ENCODE data around the gene S100A2. TPM values are rescaled to one million over a fixed set of nuclear protein-coding genes. Genes with fewer than 3 reads are reported as not detected.
A peak's percentile ranks its signal among the peaks of the same experiment; 100 is the strongest.

The S100A2 gene
- total and polyA plus RNA-seq, 2 of the 13 experiments (the other 11 are each of a cell fraction or from before 2014, with no cell fraction given), result 1.2 TPM

DNA sequence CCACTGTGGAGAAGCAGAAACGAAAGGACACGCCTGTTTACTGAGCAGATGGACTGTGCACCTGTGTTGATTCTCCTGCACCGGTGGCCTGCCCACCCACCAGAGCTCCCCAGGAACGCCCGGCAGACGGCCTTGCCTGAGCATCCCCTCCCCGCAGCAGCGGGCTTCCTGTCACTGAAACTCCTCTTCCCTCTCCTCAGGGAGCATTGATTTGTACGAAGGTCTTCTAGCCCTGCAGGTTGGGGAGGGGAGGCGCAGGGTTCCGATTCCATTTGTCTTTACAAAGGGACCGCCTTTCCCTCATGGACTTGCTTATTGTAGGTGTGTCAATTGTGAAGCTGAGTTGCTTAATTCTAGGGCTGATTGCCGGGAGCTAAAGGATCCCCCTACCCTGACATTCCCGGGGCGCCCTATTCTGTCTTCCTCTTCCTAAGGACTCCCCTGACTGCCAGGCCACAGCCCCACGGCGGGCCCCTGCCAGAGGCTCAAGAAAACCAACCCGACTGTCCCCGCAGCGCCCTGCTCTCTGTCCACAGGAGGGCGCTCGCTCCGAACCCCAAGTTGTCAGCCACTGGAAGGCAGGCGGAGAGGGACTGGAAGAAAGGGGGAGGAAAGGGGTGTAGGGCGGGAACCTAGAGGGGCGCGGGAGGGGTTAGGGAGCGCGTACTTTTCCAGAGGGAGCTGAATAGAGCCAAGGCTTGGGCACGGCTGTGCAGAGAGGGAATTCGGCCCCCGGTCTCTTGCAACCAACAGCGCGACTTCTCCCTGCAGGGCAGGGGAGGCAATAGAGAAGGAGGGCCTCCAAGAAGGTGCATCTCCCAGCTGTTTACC, 32.7 kb downstream of the S100A2 start (continued):
- TF ChIP-seq ZBTB38 (CRISPR knock-in tag; IDR thresholded peaks at IDR 0.05) (no peak), ZFP90 (CRISPR knock-in tag; IDR thresholded peaks at IDR 0.05; ENCODE audit: borderline replicate concordance) (no peak), SMYD3 (CRISPR knock-in tag; IDR thresholded peaks at IDR 0.05) (no peak), MYNN (CRISPR knock-in tag; IDR thresholded peaks at IDR 0.05; ENCODE audit: low read depth) (no peak), ZC3H13 (CRISPR knock-in tag; IDR thresholded peaks at IDR 0.05) (no peak), SIX1 (CRISPR knock-in tag; IDR thresholded peaks at IDR 0.05; ENCODE audit: borderline replicate concordance) (no peak), U2AF2 (IDR thresholded peaks at IDR 0.05; ENCODE audit: low read depth, low read length) (no peak), SP1 (IDR thresholded peaks at IDR 0.05) (no peak), SP1 (CRISPR knock-in tag; IDR thresholded peaks at IDR 0.05) (no peak), TP53 (CRISPR knock-in tag; conservative IDR thresholded peaks at IDR 0.05) (no peak), CREM (IDR thresholded peaks at IDR 0.05) (no peak; the same call in 1 of the 2 replicates), CREM (CRISPR knock-in tag; IDR thresholded peaks at IDR 0.05) (no peak), NFKBIZ (CRISPR knock-in tag; IDR thresholded peaks at IDR 0.05) (no peak), RARA (CRISPR knock-in tag; IDR thresholded peaks at IDR 0.05) (no peak), ZNF766 (CRISPR knock-in tag; IDR thresholded peaks at IDR 0.05; ENCODE audit: borderline replicate concordance) (no peak), ZNF781 (CRISPR knock-in tag; IDR thresholded peaks at IDR 0.05; ENCODE audit: borderline replicate concordance, not compliant biosample characterization) (peak; percentile 44), CREBL2 (CRISPR knock-in tag; IDR thresholded peaks at IDR 0.05; ENCODE audit: borderline replicate concordance) (no peak), SRSF1 (optimal IDR thresholded peaks at IDR 0.05; ENCODE audit: low read depth, low read length) (no peak), MIER2 (CRISPR knock-in tag; IDR thresholded peaks at IDR 0.05) (no peak), XBP1 (CRISPR knock-in tag; IDR thresholded peaks at IDR 0.05) (no peak), CBFB (CRISPR knock-in tag; IDR thresholded peaks at IDR 0.05) (0 out of 2 replicates have a peak, but pooled peaks have one; percentile 29), ZBTB26 (CRISPR knock-in tag; IDR thresholded peaks at IDR 0.05; ENCODE audit: borderline replicate concordance) (no peak), HIVEP1 (CRISPR knock-in tag; IDR thresholded peaks at IDR 0.05) (no peak), ZNF784 (CRISPR knock-in tag; IDR thresholded peaks at IDR 0.05; ENCODE audit: borderline replicate concordance) (no peak), THAP7 (CRISPR knock-in tag; IDR thresholded peaks at IDR 0.05) (no peak), TBP (CRISPR knock-in tag; IDR thresholded peaks at IDR 0.05) (0 out of 2 replicates have a peak, but pooled peaks have one; percentile 14), ZNF292 (CRISPR knock-in tag; IDR thresholded peaks at IDR 0.05; ENCODE audit: borderline replicate concordance, low read depth) (peak; percentile 59; the same call in 1 of the 2 replicates)
- TF ChIP-seq, protein P1, sequence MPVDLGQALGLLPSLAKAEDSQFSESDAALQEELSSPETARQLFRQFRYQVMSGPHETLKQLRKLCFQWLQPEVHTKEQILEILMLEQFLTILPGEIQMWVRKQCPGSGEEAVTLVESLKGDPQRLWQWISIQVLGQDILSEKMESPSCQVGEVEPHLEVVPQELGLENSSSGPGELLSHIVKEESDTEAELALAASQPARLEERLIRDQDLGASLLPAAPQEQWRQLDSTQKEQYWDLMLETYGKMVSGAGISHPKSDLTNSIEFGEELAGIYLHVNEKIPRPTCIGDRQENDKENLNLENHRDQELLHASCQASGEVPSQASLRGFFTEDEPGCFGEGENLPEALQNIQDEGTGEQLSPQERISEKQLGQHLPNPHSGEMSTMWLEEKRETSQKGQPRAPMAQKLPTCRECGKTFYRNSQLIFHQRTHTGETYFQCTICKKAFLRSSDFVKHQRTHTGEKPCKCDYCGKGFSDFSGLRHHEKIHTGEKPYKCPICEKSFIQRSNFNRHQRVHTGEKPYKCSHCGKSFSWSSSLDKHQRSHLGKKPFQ (CRISPR knock-in tag; IDR thresholded peaks at IDR 0.05; ENCODE audit: insufficient replicate concordance), result no peak

Data from HepG2 (cell line).